Transverse colon (tissue), 4 donors: ENCODE results near the gene LRRC4C. TPM values are rescaled to one million over a fixed set of nuclear protein-coding genes. Genes with fewer than 3 reads are reported as not detected.

Experiments used
- DNase-seq: peaks from one replicate; pipeline ENCODE4 v3.0.0-alpha.2; 2019
- H3K27ac ChIP-seq, 4 donors: fragments of 200-600 bp; sonication (generic); 2 replicates each; pipeline ENCODE4 v1.5.1; 2016 to 2018; ENCODE audit warnings: inconsistent platforms in 4 of 4
- H3K27me3 ChIP-seq: fragments of 200-600 bp; sonication (generic); 2 replicates; pipeline ENCODE4 v1.5.1; 2017; ENCODE audit warnings: inconsistent platforms
- H3K36me3 ChIP-seq, 4 donors: fragments of 200-600 bp; sonication (generic); 2 replicates each; pipeline ENCODE4 v1.5.1; 2017 to 2019; ENCODE audit warnings: inconsistent platforms in 4 of 4
- H3K4me1 ChIP-seq, 4 donors: fragments of 200-600 bp; sonication (generic); 2 replicates each; pipeline ENCODE4 v1.5.1; 2017 to 2020; ENCODE audit warnings: inconsistent platforms in 4 of 4
- H3K4me3 ChIP-seq, 4 donors: fragments of 200-600 bp; sonication (generic); 1 replicate in 1 of 4; 2 replicates in 3 of 4; pipeline versions ENCODE4 v1.5.1 to v1.6.1; 2017 to 2019; ENCODE audit warnings: inconsistent platforms in 4 of 4
- H3K9me3 ChIP-seq, 2 donors: fragments of 200-600 bp; sonication (generic); 2 replicates each; pipeline ENCODE4 v1.5.1; 2017 to 2019; ENCODE audit warnings: inconsistent platforms in 2 of 2
- CTCF ChIP-seq, 5 experiments: fragments of 200-600 bp in 3 of 5; fragments of 450-650 bp in 2 of 5; sonication (generic) in 3 of 5; IDR thresholded peaks; 1 replicate in 2 of 5; 2 replicates in 3 of 5; pipeline ENCODE4 v1.5.1; 2016 to 2017; ENCODE audit warnings: antibody characterized with exemption in 5 of 5, inconsistent platforms in 3 of 5, mild to moderate bottlenecking in 2 of 5, moderate library complexity in 1 of 5
- EP300 ChIP-seq: sonication (generic); formaldehyde crosslinking; IDR thresholded peaks from one replicate; pipeline ENCODE4 v1.6.1; 2017; ENCODE audit warnings: antibody characterized with exemption, low read depth
- POLR2A ChIP-seq: fragments of 450-650 bp; IDR thresholded peaks from one replicate; pipeline ENCODE4 v1.6.1; 2016; ENCODE audit warnings: antibody characterized with exemption, mild to moderate bottlenecking, moderate library complexity
- POLR2AphosphoS5 ChIP-seq, 3 donors: sonication (generic); formaldehyde crosslinking; IDR thresholded peaks; one replicate each; pipeline ENCODE4 v1.6.1; 2016; ENCODE audit warnings: antibody characterized with exemption in 3 of 3
- WGBS, 2 donors: methylation state at CpG; one replicate each; pipeline ENCODE4 v1.1.5; 2018; ENCODE audit warnings: low coverage in 1 of 2; 5-methylcytosine and 5-hydroxymethylcytosine counted together
- in situ Hi-C, 4 donors: fragments of 200-750 bp; cut with MboI; loops; one replicate each; pipeline versions ENCODE4 v1.15.0 to v1.15.1; 2017; ENCODE audit warnings: low sequenced_read_pairs in 3 of 4, low pct_ligation_motif_present in 1 of 4, low pct_unique_long_range_greater_than_20kb in 1 of 4
- intact Hi-C: fragments of 100-400 bp; cut with DNase I; formaldehyde crosslinking; loops from one replicate; pipeline ENCODE4 v1.15.1; 2023; ENCODE audit warnings: low total_unique reads
- total RNA-seq, 4 donors: library from RNA; depleted of rRNA; stranded (reverse); fragments of >200 nt; gene quantifications; one replicate each; pipeline ENCODE4 v1.1.0, GENCODE V29; 2016

Gene LRRC4C
- total RNA-seq, 4 donors from 2014 or later, result 0.55 to 1.9 (median 0.64) TPM; not detected in 1

GRCh38 chr11:40118026-40118425 is 1341.4 kb downstream of the LRRC4C start:
- intact Hi-C loops, result no loop called here
- Histone ChIP-seq H3K27ac (no peak overlapping the region), H3K4me1 (no peaks in the 10 kb centered on the region), H3K9me3 (no peaks in the 10 kb centered on the region), H3K4me3 (no peak overlapping the region), H3K36me3 (no peaks in the 10 kb centered on the region), H3K27me3 (no peaks in the 10 kb centered on the region)
- 36 to 62% methylated on average over 1 of the region's 1 CpG for WGBS, 2 donors
- in situ Hi-C loops, result no loop called here
- TF ChIP-seq EP300 (no peak), POLR2AphosphoS5 (IDR thresholded peaks at IDR 0.05) (no peak), POLR2A (no peak), CTCF (IDR thresholded peaks at IDR 0.05) (no peak)
- no peak for DNase-seq

DNA sequence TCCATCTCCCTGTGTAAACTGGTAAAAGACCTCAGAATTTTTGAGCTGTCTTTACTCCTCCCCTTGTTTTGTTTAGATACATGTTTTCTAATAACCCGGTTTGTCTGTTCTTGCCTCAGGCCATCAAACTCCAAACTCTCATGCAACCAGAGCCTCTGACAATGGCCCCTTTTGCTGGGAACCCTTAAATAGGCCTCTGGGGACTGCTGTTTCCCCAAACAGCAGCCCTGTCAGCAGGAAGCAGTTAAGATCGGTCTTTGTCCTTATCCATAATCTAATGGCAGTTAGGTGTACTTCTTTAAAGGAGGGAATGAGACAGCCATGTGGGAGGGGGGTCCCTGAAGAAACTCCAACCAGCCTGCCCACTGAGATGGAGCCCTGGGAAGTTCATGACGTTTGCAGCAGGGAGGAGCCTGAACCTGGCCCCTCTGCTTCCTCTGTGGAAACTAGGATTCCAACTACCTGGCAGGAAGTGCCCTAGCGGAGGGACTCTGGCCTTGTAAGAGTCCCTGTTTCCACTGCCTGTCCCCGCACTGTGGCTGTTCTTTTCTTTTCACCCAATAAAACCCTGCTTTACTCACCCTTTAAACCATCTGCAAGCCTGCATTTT is 1354.4 kb downstream of the LRRC4C start:
- Histone ChIP-seq H3K36me3 (no peaks in the 10 kb centered on the region), H3K4me1 (no peaks in the 10 kb centered on the region), H3K27ac (no peak overlapping the region), H3K9me3 (no peaks in the 10 kb centered on the region), H3K27me3 (no peaks in the 10 kb centered on the region), H3K4me3 (no peak overlapping the region)
- in situ Hi-C loops (no loop called here), intact Hi-C loops (no loop called here)
- no peak for DNase-seq
- WGBS, 2 donors, result 64 to 73% methylated on average over 2 to 5 of the region's 5 CpGs
- TF ChIP-seq EP300, result no peak
- no peak for TF ChIP-seq CTCF (IDR thresholded peaks at IDR 0.05)
- TF ChIP-seq POLR2A, result no peak
- TF ChIP-seq POLR2AphosphoS5 (IDR thresholded peaks at IDR 0.05), result no peak

DNA sequence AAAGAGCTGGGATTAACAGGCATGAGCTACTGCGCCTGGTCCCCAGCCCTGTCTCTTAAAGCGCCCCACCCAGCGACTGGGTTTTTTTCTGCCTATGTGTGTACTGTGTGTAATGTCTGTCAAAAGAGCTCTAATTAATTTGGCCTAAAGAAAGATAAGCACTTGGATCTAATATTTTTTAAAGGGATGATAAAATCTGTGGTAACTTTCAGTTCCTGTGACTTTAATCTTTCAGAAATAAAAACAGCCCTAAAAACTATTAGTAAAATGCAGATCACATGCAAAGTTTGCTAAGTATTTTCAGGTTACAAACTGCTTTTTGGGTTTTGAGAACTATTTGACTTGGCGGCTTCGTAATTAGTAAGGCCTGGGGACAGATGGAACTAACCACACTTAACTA is 1358.7 kb downstream of the LRRC4C start:
- Histone ChIP-seq H3K36me3 (no peaks in the 10 kb centered on the region), H3K9me3 (no peaks in the 10 kb centered on the region), H3K27ac (no peak overlapping the region), H3K4me3 (no peak overlapping the region), H3K4me1 (no peaks in the 10 kb centered on the region), H3K27me3 (no peaks in the 10 kb centered on the region)
- intact Hi-C loops (no loop called here), in situ Hi-C loops (no loop called here)
- WGBS, 2 donors, result 89 to 100% methylated on average over 2 to 5 of the region's 5 CpGs
- TF ChIP-seq POLR2AphosphoS5 (IDR thresholded peaks at IDR 0.05) (no peak), EP300 (no peak), POLR2A (no peak), CTCF (IDR thresholded peaks at IDR 0.05) (no peak)
- no peak for DNase-seq

- TF ChIP-seq POLR2A (no peak), POLR2AphosphoS5 (IDR thresholded peaks at IDR 0.05) (no peak), CTCF (IDR thresholded peaks at IDR 0.05) (no peak), EP300 (no peak)
- in situ Hi-C loops, result no loop called here
These were observed 1359.3 kb downstream of the LRRC4C start for GRCh38 chr11:40100162-40100553.

More at GRCh38 chr11:40100162-40100553, 1359.3 kb downstream of the LRRC4C start:
- Histone ChIP-seq H3K27ac (no peak overlapping the region), H3K36me3 (no peaks in the 10 kb centered on the region), H3K4me1 (no peaks in the 10 kb centered on the region), H3K9me3 (no peaks in the 10 kb centered on the region), H3K27me3 (no peaks in the 10 kb centered on the region), H3K4me3 (no peak overlapping the region)
- DNase-seq, result no peak
- WGBS, 2 donors, result 84 to 88% methylated on average over 5 of the region's 5 CpGs
- intact Hi-C loops, result no loop called here
